ENCODE results near the gene MFSD6.
"Not testable (repeated sequence)": the region's sequence is repeated elsewhere in the genome, so short reads cannot be mapped to it uniquely, and the experiment has no call there.

Gene MFSD6

GRCh38 chr2:190407662-190408537 lies at the start of gene MFSD6:
Gene MFSD6, plus strand, starts transcription at chr2:190408355. Its CDS starts 27,675 bp downstream, at chr2:190436030.
- DNase-seq = no peak

GRCh38 chr2:190358655-190359448 lies 49.3 kb upstream of the MFSD6 start:
- not testable (repeated sequence) for DNase-seq

GRCh38 chr2:190360561-190360960 lies 47.6 kb upstream of the MFSD6 start:
- DNase-seq = no peak

- DNase-seq = no peak
Observed at GRCh38 chr2:190360965-190361364, 47.2 kb upstream of the MFSD6 start.

- DNase-seq = no peak
Observed at GRCh38 chr2:190361572-190361971, 46.6 kb upstream of the MFSD6 start.

- no peak for DNase-seq
Observed at GRCh38 chr2:190362894-190363293, 45.3 kb upstream of the MFSD6 start.

GRCh38 chr2:190365499-190366204 lies 42.5 kb upstream of the MFSD6 start:
- DNase-seq = no peak

- DNase-seq = no peak
Observed at GRCh38 chr2:190366248-190366753, 41.9 kb upstream of the MFSD6 start.

- no peak for DNase-seq
Observed at GRCh38 chr2:190367091-190367490, 41.1 kb upstream of the MFSD6 start.

GRCh38 chr2:190369635-190370034 lies 38.5 kb upstream of the MFSD6 start:
- no peak for DNase-seq

GRCh38 chr2:190376083-190376482 lies 32.1 kb upstream of the MFSD6 start:
- DNase-seq = no peak

- DNase-seq = no peak
Observed at GRCh38 chr2:190376591-190377245, 31.4 kb upstream of the MFSD6 start.

GRCh38 chr2:190378880-190379237 lies 29.3 kb upstream of the MFSD6 start:
- DNase-seq = no peak

GRCh38 chr2:190379249-190379964 lies 28.7 kb upstream of the MFSD6 start:
- no peak for DNase-seq

- no peak for DNase-seq
Observed at GRCh38 chr2:190380962-190381412, 27.2 kb upstream of the MFSD6 start.

GRCh38 chr2:190382851-190383250 lies 25.3 kb upstream of the MFSD6 start:
- DNase-seq = no peak

- no peak for DNase-seq
Observed at GRCh38 chr2:190387422-190387821, 20.7 kb upstream of the MFSD6 start.

- DNase-seq = no peak
Observed at GRCh38 chr2:190396271-190396670, 11.9 kb upstream of the MFSD6 start.

- DNase-seq = no peak
Observed at GRCh38 chr2:190402986-190403603, 5.1 kb upstream of the MFSD6 start.

- no peak for DNase-seq
Observed at GRCh38 chr2:190404487-190404886, 3.7 kb upstream of the MFSD6 start.

GRCh38 chr2:190405070-190405469 lies 3.1 kb upstream of the MFSD6 start:
- DNase-seq = no peak

Measured in NCI-H1048 (cell line).